Fibroblast of upper back skin (primary cell): ENCODE data around the gene ZNF793.

Experiments used
- DNase-seq: peaks from one replicate; pipeline ENCODE4 v3.0.0-alpha.2; 2013

Gene ZNF793

GRCh38 chr19:37506387-37507166 lies at the start of gene ZNF793:
TSS of gene ZNF793 (plus strand) at chr19:37506939. CDS start at chr19:37523440, 16,501 bp downstream.
- DNase-seq = peak; percentile 72

- DNase-seq = no peak
Measured at GRCh38 chr19:37466277-37466797, 40.4 kb upstream of the ZNF793 start.

- peak; percentile 93 for DNase-seq
Measured at GRCh38 chr19:37466798-37467607, 39.7 kb upstream of the ZNF793 start, which contains the start of gene ZNF569. TSS of gene ZNF569 (minus strand) at chr19:37467444. CDS start at chr19:37444921, 22,523 bp downstream.

- no peak for DNase-seq
Measured at GRCh38 chr19:37467608-37468090, 39.1 kb upstream of the ZNF793 start.

DNA sequence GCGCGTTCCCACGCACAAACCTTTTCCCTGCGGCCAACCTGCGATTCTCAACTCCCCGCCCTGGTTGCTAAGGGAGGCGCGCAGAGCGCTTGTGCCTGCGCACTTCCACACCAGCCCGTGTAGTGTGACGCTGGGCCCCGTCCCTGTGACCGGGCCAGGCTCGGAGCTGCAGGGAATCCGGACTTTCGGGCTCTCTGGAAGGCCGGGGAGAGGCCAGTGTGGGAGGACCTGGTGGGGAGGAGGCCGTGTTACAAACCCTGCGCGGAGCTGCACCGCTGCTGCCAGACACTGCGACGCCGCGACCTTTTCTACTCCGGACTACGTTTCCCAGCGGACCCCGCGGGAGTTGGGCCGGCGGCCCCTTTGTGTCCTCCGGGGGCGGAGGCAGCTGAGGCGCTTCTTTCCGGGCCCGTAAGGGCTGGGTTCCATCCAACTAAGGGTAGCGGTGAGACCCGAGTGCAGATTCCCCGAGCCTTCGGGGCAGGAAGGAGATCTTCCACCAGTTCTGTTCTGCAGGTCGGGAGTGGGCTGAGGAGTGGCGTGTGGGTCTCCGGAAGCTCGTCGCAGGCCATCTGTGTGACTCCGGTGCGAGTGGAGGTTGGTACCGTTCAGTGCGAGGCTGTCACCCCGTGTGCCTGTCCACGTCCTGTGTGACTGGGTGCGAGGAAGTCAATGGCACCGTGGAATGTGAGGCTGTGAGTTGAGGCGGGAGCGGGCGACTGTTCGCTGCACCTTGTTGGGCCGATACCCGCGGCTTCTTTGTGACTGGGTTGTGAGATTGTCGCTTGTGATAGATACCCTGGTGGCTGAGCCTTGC lies 37.6 kb upstream of the ZNF793 start, which contains the start of gene ZNF570:
ZNF570 (plus strand) TSS at position 396 of the 817 bp plus-strand sequence. CDS start 999 bp downstream, outside the sequence.
- peak; percentile 88 for DNase-seq

DNA sequence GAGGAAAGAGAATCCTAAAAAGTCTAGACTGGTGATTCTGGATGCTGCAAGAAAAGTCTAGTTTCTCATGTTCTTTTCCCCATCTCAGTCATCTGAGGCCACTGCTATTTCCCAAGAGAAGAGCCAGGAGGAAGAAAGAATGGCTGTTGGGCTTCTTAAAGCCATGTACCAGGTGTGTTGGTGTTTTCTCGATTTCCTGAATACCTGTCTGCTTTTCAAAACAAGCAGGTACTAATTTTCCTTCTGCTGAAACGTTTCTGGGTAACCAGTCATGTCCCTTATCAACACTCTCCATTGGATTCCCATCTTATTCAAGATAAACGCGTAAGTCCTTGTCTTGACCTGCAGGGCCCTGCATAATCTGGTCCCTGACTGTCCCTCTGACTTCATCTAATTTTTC lies 36.5 kb upstream of the ZNF793 start:
- DNase-seq = no peak

- DNase-seq = no peak
Measured at GRCh38 chr19:37472165-37472564, 34.6 kb upstream of the ZNF793 start.

DNA sequence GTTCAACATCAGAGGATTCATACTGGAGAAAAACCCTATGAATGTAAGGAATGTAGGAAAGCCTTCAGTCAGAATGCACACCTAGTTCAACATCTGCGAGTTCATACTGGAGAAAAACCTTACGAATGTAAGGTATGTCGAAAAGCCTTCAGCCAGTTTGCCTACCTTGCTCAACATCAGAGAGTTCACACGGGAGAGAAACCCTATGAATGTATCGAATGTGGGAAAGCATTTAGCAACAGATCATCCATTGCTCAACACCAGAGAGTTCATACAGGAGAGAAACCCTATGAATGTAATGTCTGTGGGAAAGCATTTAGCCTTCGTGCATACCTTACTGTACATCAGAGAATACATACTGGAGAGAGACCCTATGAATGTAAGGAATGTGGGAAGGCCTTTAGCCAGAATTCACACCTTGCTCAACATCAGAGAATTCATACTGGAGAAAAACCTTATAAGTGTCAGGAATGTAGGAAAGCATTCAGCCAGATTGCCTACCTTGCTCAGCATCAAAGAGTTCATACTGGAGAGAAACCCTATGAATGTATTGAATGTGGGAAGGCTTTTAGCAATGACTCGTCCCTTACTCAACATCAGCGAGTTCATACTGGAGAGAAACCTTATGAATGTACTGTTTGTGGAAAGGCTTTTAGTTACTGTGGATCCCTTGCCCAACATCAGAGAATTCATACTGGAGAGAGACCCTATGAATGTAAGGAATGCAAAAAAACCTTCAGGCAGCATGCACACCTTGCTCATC lies 22.2 kb upstream of the ZNF793 start:
- no peak for DNase-seq

GRCh38 chr19:37492213-37492612 lies 14.5 kb upstream of the ZNF793 start:
- no peak for DNase-seq

- DNase-seq = no peak
Measured at GRCh38 chr19:37505958-37506386, 767 bp upstream of the ZNF793 start.

- DNase-seq = no peak
Measured at GRCh38 chr19:37507167-37507464, 377 bp downstream of the ZNF793 start.

DNA sequence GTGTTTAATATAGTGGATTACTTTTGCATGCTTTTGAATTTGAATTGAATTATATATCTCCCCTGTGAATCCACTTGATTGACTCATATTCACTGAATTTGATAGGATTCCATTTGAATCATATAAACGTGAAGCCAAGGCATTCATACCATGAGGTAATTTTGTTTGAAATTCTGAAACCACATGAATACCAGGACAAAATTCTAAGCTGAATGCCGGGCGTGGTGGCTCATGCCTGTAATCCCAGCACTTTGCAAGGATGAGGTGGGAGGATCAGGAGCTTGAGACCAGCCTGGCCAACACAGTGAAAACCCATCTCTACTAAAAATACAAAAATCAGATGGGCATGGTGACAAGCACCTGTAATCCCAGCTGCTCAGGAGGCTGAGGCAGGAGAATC lies 4.4 kb downstream of the ZNF793 start:
- no peak for DNase-seq

- DNase-seq = no peak
Measured at GRCh38 chr19:37511821-37512220, 5.1 kb downstream of the ZNF793 start.

DNA sequence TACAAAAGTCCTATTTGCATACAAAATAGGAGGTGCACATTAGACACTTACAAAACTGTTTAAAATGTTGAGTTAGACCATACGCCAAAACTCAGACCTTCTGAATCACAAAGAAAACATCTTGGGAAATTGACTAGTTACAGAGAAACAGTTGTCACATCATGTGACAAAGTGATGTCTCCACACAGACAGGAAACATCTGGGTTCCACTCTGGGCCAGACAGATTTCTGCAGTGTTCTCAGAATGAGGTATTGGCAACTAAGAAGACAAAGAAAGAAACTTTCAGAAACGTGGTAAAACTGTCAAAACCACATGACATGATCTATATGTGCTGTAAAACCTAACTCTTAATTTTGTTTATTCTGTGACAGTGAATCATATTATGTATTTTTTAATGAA lies 6.7 kb downstream of the ZNF793 start:
- no peak for DNase-seq

- no peak for DNase-seq
Measured at GRCh38 chr19:37519890-37520289, 13.2 kb downstream of the ZNF793 start.

DNA sequence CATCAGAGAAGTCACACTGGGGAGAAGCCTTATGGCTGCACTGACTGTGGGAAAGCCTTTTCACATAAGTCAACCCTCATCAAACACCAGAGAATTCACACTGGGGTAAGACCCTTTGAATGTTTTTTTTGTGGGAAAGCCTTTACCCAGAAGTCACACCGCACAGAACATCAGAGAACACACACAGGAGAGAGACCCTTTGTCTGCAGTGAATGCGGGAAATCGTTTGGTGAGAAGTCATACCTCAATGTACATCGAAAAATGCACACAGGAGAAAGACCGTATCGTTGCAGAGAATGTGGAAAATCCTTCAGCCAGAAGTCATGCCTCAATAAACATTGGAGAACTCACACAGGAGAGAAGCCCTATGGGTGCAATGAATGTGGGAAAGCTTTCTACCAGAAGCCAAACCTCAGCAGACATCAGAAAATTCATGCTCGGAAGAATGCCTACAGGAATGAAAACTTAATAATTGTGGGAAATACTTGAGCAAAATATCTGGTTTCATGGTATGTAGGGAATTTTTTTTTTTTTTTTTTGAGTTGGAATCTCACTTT lies 30.7 kb downstream of the ZNF793 start:
- no peak for DNase-seq

DNA sequence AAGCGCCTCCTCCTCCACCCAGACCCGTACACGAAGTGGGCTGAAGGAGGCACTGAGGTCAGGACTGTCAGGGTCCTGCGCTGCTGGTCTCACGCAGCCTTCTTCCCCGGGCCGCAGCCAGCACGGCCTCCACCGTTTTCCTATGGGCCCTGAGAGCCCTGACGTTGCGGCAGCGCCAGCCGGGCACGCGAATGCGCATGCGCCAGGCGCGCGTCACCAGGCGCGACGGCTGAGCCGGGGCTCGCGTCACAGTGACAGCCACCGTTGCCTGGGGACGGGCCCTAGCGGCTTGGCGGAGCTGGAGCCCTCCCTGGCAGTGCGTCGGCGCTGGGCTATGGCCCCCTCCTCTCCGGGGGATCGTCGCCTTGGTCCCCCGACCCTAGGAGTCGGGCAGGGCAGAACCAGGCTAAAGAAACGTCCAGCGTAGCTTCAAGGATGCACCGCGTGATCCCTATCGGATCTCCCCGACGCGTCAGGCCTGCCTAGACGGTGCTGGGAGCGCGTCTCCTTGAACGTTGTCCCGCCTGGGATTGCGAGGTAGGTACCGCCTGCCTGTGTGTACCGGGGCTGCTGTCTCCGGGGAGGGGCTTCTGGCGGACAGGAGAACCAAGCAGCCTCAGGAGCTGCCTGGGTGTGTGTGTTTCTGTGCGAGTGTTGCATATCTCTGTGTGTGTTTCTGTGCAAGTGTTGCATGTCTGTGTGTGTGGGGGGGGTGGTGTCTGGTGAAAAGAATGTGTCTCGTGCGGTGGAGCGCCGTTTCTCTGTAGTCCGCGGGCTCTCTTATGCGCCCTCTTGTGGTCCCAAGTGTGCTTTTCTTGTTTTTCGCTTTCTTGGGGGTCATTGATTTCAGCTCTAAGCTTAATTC lies 44.6 kb downstream of the ZNF793 start:
- peak; percentile 69 for DNase-seq

GRCh38 chr19:37563518-37563917 lies 56.8 kb downstream of the ZNF793 start:
- DNase-seq = no peak

- no peak for DNase-seq
Measured at GRCh38 chr19:37564624-37565369, 58.1 kb downstream of the ZNF793 start.

DNA sequence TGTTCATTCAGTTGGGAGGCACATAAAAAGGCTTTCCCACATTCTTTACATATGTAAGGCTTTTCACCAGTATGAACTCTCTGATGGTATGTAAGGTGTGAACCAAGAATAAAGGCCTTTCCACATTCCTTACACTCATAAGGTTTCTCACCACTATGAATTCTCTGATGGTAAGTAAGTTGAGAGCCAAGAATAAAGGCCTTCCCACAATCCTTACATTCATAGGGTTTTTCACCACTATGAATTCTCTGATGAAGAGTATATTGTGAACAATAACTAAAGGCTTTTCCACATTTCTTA lies 58.6 kb downstream of the ZNF793 start:
- no peak for DNase-seq
